Thyroid gland (tissue), 4 donors: Measurements from ENCODE around the gene ZFHX3. TPM values are rescaled to one million over a fixed set of nuclear protein-coding genes. Genes with fewer than 3 reads are reported as not detected.
A peak's percentile ranks its signal among the peaks of the same experiment; 100 is the strongest.
"Not testable (repeated sequence)": the region's sequence is repeated elsewhere in the genome, so short reads cannot be mapped to it uniquely, and the experiment has no call there.

Experiments
- DNase-seq, 2 donors: peaks; one replicate each; pipeline ENCODE4 v3.0.0-alpha.2; 2019
- H3K27ac ChIP-seq, 3 donors: fragments of 200-600 bp; sonication (generic); 1 replicate in 2 of 3; 2 replicates in 1 of 3; pipeline ENCODE4 v1.5.1; 2016 to 2019; ENCODE audit warnings: mild to moderate bottlenecking in 1 of 3, moderate library complexity in 1 of 3
- H3K27me3 ChIP-seq: fragments of 200-600 bp; sonication (generic); one replicate; pipeline ENCODE4 v1.5.1; 2019
- H3K36me3 ChIP-seq, 2 donors: fragments of 200-600 bp; sonication (generic); one replicate each; pipeline ENCODE4 v1.5.1; 2016 to 2019
- H3K4me1 ChIP-seq, 2 donors: fragments of 200-600 bp; sonication (generic); one replicate each; pipeline ENCODE4 v1.5.1; 2017 to 2019
- H3K4me3 ChIP-seq, 3 donors: fragments of 200-600 bp; sonication (generic); replicated peaks in 1 of 3; 1 replicate in 2 of 3; 2 replicates in 1 of 3; pipeline ENCODE4 v1.5.1; 2016; ENCODE audit warnings: mild to moderate bottlenecking in 1 of 3
- H3K9me3 ChIP-seq: fragments of 200-600 bp; sonication (generic); one replicate; pipeline ENCODE4 v1.5.1; 2017
- CTCF ChIP-seq, 6 experiments: fragments of 200-600 bp in 3 of 6; fragments of 450-650 bp in 3 of 6; sonication (generic) in 3 of 6; IDR thresholded peaks; one replicate each; pipeline ENCODE4 v1.5.1; 2016 to 2019; ENCODE audit warnings: antibody characterized with exemption in 6 of 6, mild to moderate bottlenecking in 2 of 6, inconsistent platforms in 1 of 6, moderate library complexity in 1 of 6
- POLR2A ChIP-seq, 2 donors: fragments of 450-650 bp; IDR thresholded peaks; one replicate each; pipeline ENCODE4 v1.6.1; 2017; ENCODE audit warnings: antibody characterized with exemption in 2 of 2, mild to moderate bottlenecking in 2 of 2, moderate library complexity in 1 of 2
- WGBS, 2 donors: methylation state at CpG; one replicate each; pipeline ENCODE4 v1.1.5; 2017; 5-methylcytosine and 5-hydroxymethylcytosine counted together
- intact Hi-C: fragments of 100-400 bp; cut with DNase I; formaldehyde crosslinking; loops from one replicate; pipeline ENCODE4 v1.15.1; 2023
- total RNA-seq, 4 donors: library from RNA; depleted of rRNA; stranded (reverse); fragments of >200 nt; gene quantifications; one replicate each; pipeline ENCODE4 v1.2.3, GENCODE V29; 2016

The ZFHX3 gene
- total RNA-seq, 4 donors from 2014 or later, result 27.4 to 92.9 (median 45.5) TPM

GRCh38 chr16:72991644-72992043, 56.3 kb downstream of the ZFHX3 start:
- Histone ChIP-seq H3K27me3 (no peaks in the 10 kb centered on the region), H3K4me3 (no peak overlapping the region), H3K27ac (peak overlapping the region in 2 of 3 donors; percentile 88 to 93), H3K36me3 (no peaks in the 10 kb centered on the region), H3K4me1 (peaks cover 70 to 86% of the 10 kb centered on the region in 2 donors), H3K9me3 (no peaks in the 10 kb centered on the region)
- intact Hi-C loops, result no loop called here
- WGBS, 2 donors, result 79 to 89% methylated on average over 6 of the region's 6 CpGs
- DNase-seq, result no peak
- TF ChIP-seq POLR2A (IDR thresholded peaks at IDR 0.05) (no peak), CTCF (IDR thresholded peaks at IDR 0.05) (no peak)

- Histone ChIP-seq H3K4me3 (no peak overlapping the region), H3K27ac (peak overlapping the region; percentile 88 to 96 (median 93)), H3K9me3 (no peaks in the 10 kb centered on the region), H3K4me1 (peaks cover 69 to 86% of the 10 kb centered on the region in 2 donors), H3K27me3 (no peaks in the 10 kb centered on the region), H3K36me3 (no peaks in the 10 kb centered on the region)
- TF ChIP-seq POLR2A (IDR thresholded peaks at IDR 0.05), result no peak
- DNase-seq, result no peak
- 84 to 90% methylated on average over 2 of the region's 2 CpGs for WGBS, 2 donors
- intact Hi-C loops, result no loop called here
These were observed 56.7 kb downstream of the ZFHX3 start for GRCh38 chr16:72991211-72991610.

GRCh38 chr16:72990571-72990970, 57.4 kb downstream of the ZFHX3 start:
- Histone ChIP-seq H3K4me3 (no peak overlapping the region), H3K4me1 (peaks cover 72 to 86% of the 10 kb centered on the region in 2 donors), H3K27ac (peak overlapping the region; percentile 88 to 96 (median 93)), H3K36me3 (no peaks in the 10 kb centered on the region), H3K9me3 (no peaks in the 10 kb centered on the region), H3K27me3 (no peaks in the 10 kb centered on the region)
- WGBS, 2 donors, result 76% methylated on average over 14 of the region's 14 CpGs
- intact Hi-C loops, result no loop called here
- peak; percentile 29 to 34 for DNase-seq
- TF ChIP-seq POLR2A (IDR thresholded peaks at IDR 0.05) (no peak), CTCF (IDR thresholded peaks at IDR 0.05) (no peak)

- H3K4me1 ChIP-seq, result peaks cover 73 to 86% of the 10 kb centered on the region in 2 donors
- intact Hi-C loops, result no loop called here
- peak overlapping the region; percentile 88 to 96 (median 93) for H3K27ac ChIP-seq
- 21 to 30% methylated on average over 19 of the region's 19 CpGs for WGBS, 2 donors
- H3K4me3 ChIP-seq, result no peak overlapping the region
- TF ChIP-seq CTCF (IDR thresholded peaks at IDR 0.05) (no peak), POLR2A (IDR thresholded peaks at IDR 0.05) (peak in 1 of 2 donors; percentile 54)
- no peaks in the 10 kb centered on the region for H3K9me3 ChIP-seq
- no peaks in the 10 kb centered on the region for H3K36me3 ChIP-seq
- no peaks in the 10 kb centered on the region for H3K27me3 ChIP-seq
- peak; percentile 94 for DNase-seq
These were observed 58.1 kb downstream of the ZFHX3 start for GRCh38 chr16:72989579-72990551.

GRCh38 chr16:72989203-72989578, 58.7 kb downstream of the ZFHX3 start:
- H3K27me3 ChIP-seq, H3K9me3 ChIP-seq, H3K4me3 ChIP-seq, DNase-seq, intact Hi-C loops, H3K36me3 ChIP-seq: not testable (repeated sequence)
- Histone ChIP-seq H3K4me1 (peaks cover 77 to 91% of the 10 kb centered on the region in 2 donors), H3K27ac (peak overlapping the region; percentile 82 to 96 (median 93))
- 87 to 88% methylated on average over 7 of the region's 7 CpGs for WGBS, 2 donors

- Histone ChIP-seq H3K4me3 (no peak overlapping the region), H3K9me3 (no peaks in the 10 kb centered on the region), H3K27me3 (no peaks in the 10 kb centered on the region), H3K36me3 (no peaks in the 10 kb centered on the region), H3K27ac (peak overlapping the region; percentile 82 to 96 (median 93)), H3K4me1 (peaks cover 82 to 94% of the 10 kb centered on the region in 2 donors)
- TF ChIP-seq CTCF (IDR thresholded peaks at IDR 0.05) (no peak), POLR2A (IDR thresholded peaks at IDR 0.05) (no peak)
- no peak for DNase-seq
- intact Hi-C loops, result no loop called here
- WGBS, 2 donors, result 81 to 100% methylated on average over 1 of the region's 1 CpG
These were observed 59.4 kb downstream of the ZFHX3 start for GRCh38 chr16:72988569-72988968.
